CD14-positive monocyte (primary cell): ENCODE data around the gene EXOC4. TPM values are rescaled to one million over a fixed set of nuclear protein-coding genes. Genes with fewer than 3 reads are reported as not detected.
"Not testable (repeated sequence)": the region's sequence is repeated elsewhere in the genome, so short reads cannot be mapped to it uniquely, and the experiment has no call there.

Experiments used
- DNase-seq, 3 donors: peaks; one replicate each; pipeline ENCODE4 v3.0.0-alpha.2; 2011 to 2022
- H2AFZ ChIP-seq: 2 replicates; pipeline ENCODE4 v1.6.0; 2012; ENCODE audit warnings: mild to moderate bottlenecking, low read depth, low read length, inconsistent platforms; ENCODE audit not compliant: insufficient read depth, poor library complexity, severe bottlenecking
- H3K27ac ChIP-seq, 2 donors: 1 replicate in 1 of 2; 2 replicates in 1 of 2; pipeline ENCODE4 v1.5.1; 2012 to 2013; ENCODE audit warnings: low read length in 2 of 2, control low read depth in 1 of 2, inconsistent platforms in 1 of 2, low read depth in 1 of 2, mild to moderate bottlenecking in 1 of 2
- H3K27me3 ChIP-seq, 2 donors: one replicate each; pipeline versions ENCODE4 v1.6.0 to v1.6.1; 2011 to 2013; ENCODE audit warnings: low read length in 2 of 2; ENCODE audit not compliant: control insufficient read depth in 2 of 2, insufficient read depth in 2 of 2
- H3K36me3 ChIP-seq, 2 donors: replicated peaks in 1 of 2; 1 replicate in 1 of 2; 2 replicates in 1 of 2; pipeline versions ENCODE4 v1.5.1 to v1.6.1; 2012 to 2013; ENCODE audit warnings: low read length in 2 of 2, control low read depth in 1 of 2, inconsistent platforms in 1 of 2, mild to moderate bottlenecking in 1 of 2; ENCODE audit not compliant: insufficient read depth in 2 of 2, control insufficient read depth in 1 of 2
- H3K4me1 ChIP-seq, 2 donors: 1 replicate in 1 of 2; 2 replicates in 1 of 2; pipeline versions ENCODE4 v1.5.1 to v1.6.1; 2012 to 2013; ENCODE audit warnings: low read length in 2 of 2, control low read depth in 1 of 2, inconsistent platforms in 1 of 2, mild to moderate bottlenecking in 1 of 2, moderate library complexity in 1 of 2; ENCODE audit not compliant: insufficient read depth in 2 of 2, control insufficient read depth in 1 of 2
- H3K4me2 ChIP-seq: replicated peaks from 2 replicates; pipeline ENCODE3; 2012; ENCODE audit warnings: low read length, moderate library complexity, mild to moderate bottlenecking; ENCODE audit not compliant: poor library complexity, severe bottlenecking; ENCODE audit errors: extremely low read depth
- H3K4me3 ChIP-seq, 3 experiments: fragments of 200-600 bp in 1 of 3; sonication (generic) in 1 of 3; replicated peaks in 1 of 3; 1 replicate in 2 of 3; 2 replicates in 1 of 3; pipeline ENCODE4 v1.5.1; 2011 to 2013; ENCODE audit warnings: low read length in 3 of 3, mild to moderate bottlenecking in 3 of 3, control low read depth in 2 of 3, low read depth in 2 of 3, inconsistent platforms in 1 of 3, moderate library complexity in 1 of 3
- H3K79me2 ChIP-seq: 2 replicates; pipeline ENCODE4 v1.6.0; 2012; ENCODE audit warnings: mild to moderate bottlenecking, control low read depth, inconsistent platforms, low read length, moderate library complexity; ENCODE audit not compliant: insufficient read depth
- H3K9ac ChIP-seq: 2 replicates; pipeline ENCODE4 v1.6.0; 2017; ENCODE audit warnings: low read length, mild to moderate bottlenecking; ENCODE audit not compliant: insufficient read depth, poor library complexity, severe bottlenecking
- H3K9me3 ChIP-seq, 2 donors: replicated peaks in 1 of 2; 1 replicate in 1 of 2; 2 replicates in 1 of 2; pipeline versions ENCODE4 v1.5.1 to v1.6.1; 2012 to 2013; ENCODE audit warnings: low read length in 2 of 2, control low read depth in 1 of 2; ENCODE audit not compliant: control insufficient read depth in 1 of 2, insufficient read depth in 1 of 2
- H4K20me1 ChIP-seq: 2 replicates; pipeline ENCODE4 v1.6.0; 2012; ENCODE audit warnings: mild to moderate bottlenecking, low read length, control low read depth, moderate library complexity; ENCODE audit not compliant: insufficient read depth
- H3K27ac Mint-ChIP-seq, 7 donors: one replicate each; pipeline ENCODE4 v1.8.0; 2020; ENCODE audit warnings: mild to moderate bottlenecking in 7 of 7, mixed read lengths in 7 of 7, moderate library complexity in 6 of 7, inconsistent platforms in 2 of 7
- H3K27me3 Mint-ChIP-seq, 3 donors: one replicate each; pipeline ENCODE4 v1.8.0; 2021 to 2022; ENCODE audit warnings: low read depth in 3 of 3, mild to moderate bottlenecking in 3 of 3, mixed read lengths in 3 of 3, moderate library complexity in 3 of 3, inconsistent platforms in 1 of 3
- H3K36me3 Mint-ChIP-seq, 2 donors: one replicate each; pipeline ENCODE4 v1.8.0; 2020; ENCODE audit warnings: mixed read lengths in 2 of 2, inconsistent platforms in 1 of 2, mild to moderate bottlenecking in 1 of 2
- H3K4me1 Mint-ChIP-seq: one replicate; pipeline ENCODE4 v1.8.0; 2020; ENCODE audit warnings: mild to moderate bottlenecking, mixed read lengths
- H3K4me3 Mint-ChIP-seq, 2 donors: one replicate each; pipeline ENCODE4 v1.8.0; 2020; ENCODE audit warnings: mild to moderate bottlenecking in 2 of 2, mixed read lengths in 2 of 2, moderate library complexity in 1 of 2
- H3K9me3 Mint-ChIP-seq, 7 donors: one replicate each; pipeline ENCODE4 v1.8.0; 2020 to 2022; ENCODE audit warnings: mixed read lengths in 7 of 7, mild to moderate bottlenecking in 6 of 7, moderate library complexity in 6 of 7, inconsistent platforms in 2 of 7
- CTCF ChIP-seq: fragments of 200-600 bp; IDR thresholded peaks from one replicate; pipeline ENCODE4 v1.8.0; 2022; ENCODE audit warnings: antibody characterized with exemption, mild to moderate bottlenecking
- WGBS: methylation state at CpG from one replicate; pipeline ENCODE4 v1.1.5; 2013; ENCODE audit warnings: missing lambda C conversion rate; ENCODE audit not compliant: insufficient coverage; 5-methylcytosine and 5-hydroxymethylcytosine counted together
- intact Hi-C, 2 donors: fragments of 100-400 bp; cut with micrococcal nuclease; formaldehyde crosslinking; loops; one replicate each; pipeline versions ENCODE4 v1.15.0 to v1.15.1; 2023
- polyA plus RNA-seq, 3 donors: library from polyadenylated mRNA; depleted of rRNA in 1 of 3; unstranded in 2 of 3; stranded (reverse) in 1 of 3; fragments of 300-500 nt in 2 of 3; fragments of >200 nt in 1 of 3; fragmentation: Illumina TruSeq in 2 of 3; gene quantifications; 1 replicate in 2 of 3; 2 replicates in 1 of 3; pipeline ENCODE4 v1.2.3, GENCODE V29; 2012 to 2021

The EXOC4 gene
- polyA plus RNA-seq, 3 donors, result 20.6 to 22.3 (median 22.3) TPM

GRCh38 chr7:133777701-133778100 is 524.8 kb downstream of the EXOC4 start:
- intact Hi-C loops, result no loop called here
- no peaks in the 10 kb centered on the region for H3K4me1 Mint-ChIP-seq
- no peaks in the 10 kb centered on the region for H3K36me3 ChIP-seq
- H3K27ac ChIP-seq, result no peak overlapping the region
- 100% methylated on average over 1 of the region's 4 CpGs for WGBS
- H3K4me1 ChIP-seq, result no peaks in the 10 kb centered on the region
- H4K20me1 ChIP-seq, result no peaks in the 10 kb centered on the region
- no peak overlapping the region for H3K4me2 ChIP-seq
- H3K79me2 ChIP-seq, result no peaks in the 10 kb centered on the region
- H3K36me3 Mint-ChIP-seq, result peaks cover 6 to 11% of the 10 kb centered on the region in 2 donors
- no peak overlapping the region for H3K9ac ChIP-seq
- DNase-seq, result no peak
- H3K9me3 Mint-ChIP-seq, result peaks cover 7 to 12% (median 10%) of the 10 kb centered on the region in 7 donors
- no peaks in the 10 kb centered on the region for H3K27me3 ChIP-seq
- H3K27ac Mint-ChIP-seq, result no peak overlapping the region
- no peaks in the 10 kb centered on the region for H3K27me3 Mint-ChIP-seq
- H3K4me3 ChIP-seq, result no peak overlapping the region
- no peak overlapping the region for H2AFZ ChIP-seq
- TF ChIP-seq CTCF, result no peak
- H3K4me3 Mint-ChIP-seq, result no peak overlapping the region
- peaks cover 0 to 5% of the 10 kb centered on the region in 2 donors for H3K9me3 ChIP-seq

- H3K4me1 Mint-ChIP-seq, result no peaks in the 10 kb centered on the region
- Histone ChIP-seq H3K4me2 (no peak overlapping the region), H3K36me3 (no peaks in the 10 kb centered on the region), H2AFZ (no peak overlapping the region), H3K9ac (no peak overlapping the region), H3K79me2 (no peaks in the 10 kb centered on the region), H3K4me1 (no peaks in the 10 kb centered on the region), H3K27ac (no peak overlapping the region), H3K4me3 (no peak overlapping the region), H3K27me3 (no peaks in the 10 kb centered on the region), H3K9me3 (peaks cover 0 to 5% of the 10 kb centered on the region in 2 donors), H4K20me1 (no peaks in the 10 kb centered on the region)
- no peak overlapping the region for H3K4me3 Mint-ChIP-seq
- no peak for TF ChIP-seq CTCF
- H3K9me3 Mint-ChIP-seq, result peaks cover 7 to 12% (median 10%) of the 10 kb centered on the region in 7 donors
- H3K27me3 Mint-ChIP-seq, result no peaks in the 10 kb centered on the region
- WGBS, result no CpG with 5 or more reads among the region's 5 CpGs
- H3K36me3 Mint-ChIP-seq, result peaks cover 6 to 11% of the 10 kb centered on the region in 2 donors
- no peak for DNase-seq
- intact Hi-C loops, result no loop called here
- no peak overlapping the region for H3K27ac Mint-ChIP-seq
These were observed 525.6 kb downstream of the EXOC4 start for GRCh38 chr7:133778472-133778871.

GRCh38 chr7:133779538-133779937 is 526.7 kb downstream of the EXOC4 start:
- H3K27ac Mint-ChIP-seq, H3K79me2 ChIP-seq, H3K27ac ChIP-seq, H3K36me3 ChIP-seq, H4K20me1 ChIP-seq, H3K27me3 ChIP-seq, H3K4me3 Mint-ChIP-seq, intact Hi-C loops, H3K4me3 ChIP-seq, DNase-seq, H3K4me1 ChIP-seq, H3K4me2 ChIP-seq, H2AFZ ChIP-seq, H3K9me3 ChIP-seq, H3K9ac ChIP-seq, H3K4me1 Mint-ChIP-seq, H3K27me3 Mint-ChIP-seq: not testable (repeated sequence)
- H3K9me3 Mint-ChIP-seq, result peaks cover 7 to 12% (median 10%) of the 10 kb centered on the region in 7 donors
- peaks cover 6 to 11% of the 10 kb centered on the region in 2 donors for H3K36me3 Mint-ChIP-seq
- 100% methylated on average over 2 of the region's 4 CpGs for WGBS
